Measurements from ENCODE around the gene KHNYN. TPM values are rescaled to one million over a fixed set of nuclear protein-coding genes. Genes with fewer than 3 reads are reported as not detected.

Gene KHNYN
- total and polyA plus RNA-seq, 5 experiments from 2014 or later = 9.1 to 150 (median 16.9) TPM

DNA sequence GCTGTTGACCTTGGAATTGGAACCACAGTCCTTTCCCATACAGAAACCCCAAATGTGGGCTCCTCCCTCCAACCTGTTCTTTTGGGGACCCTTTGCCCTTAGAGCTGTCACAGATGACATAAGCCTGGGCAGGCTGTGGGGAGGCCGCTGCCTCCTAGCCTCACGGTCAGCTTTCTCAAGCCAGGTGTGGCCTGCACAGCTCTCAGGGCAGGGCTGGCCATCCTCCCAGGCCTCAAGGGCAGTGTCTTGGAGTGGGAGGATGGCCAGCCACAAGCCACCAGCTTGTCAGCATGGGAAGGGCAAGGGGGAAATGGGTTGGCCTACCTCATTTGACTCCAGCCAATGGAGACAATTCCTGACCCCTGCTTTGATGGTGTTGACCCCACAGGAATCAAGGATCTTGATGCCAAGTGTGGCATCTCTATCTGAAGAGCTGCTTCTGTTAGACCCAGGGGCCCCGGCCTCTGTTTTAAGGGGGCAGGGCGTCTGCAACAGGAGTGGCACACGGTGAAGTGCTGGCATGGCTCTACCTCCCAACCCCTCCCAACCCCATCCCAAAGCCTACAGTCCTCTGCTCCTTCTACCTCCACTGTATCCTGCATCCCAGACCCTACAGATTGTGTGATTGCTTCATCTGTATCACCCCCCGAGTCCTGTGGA is 11.8 kb upstream of the KHNYN start:
- H3K27me3 Mint-ChIP-seq = peaks cover 0 to 20% (median 7%) of the 10 kb centered on the region in 5 donors
- no peak overlapping the region for H3K27ac Mint-ChIP-seq
- DNase-seq (peak in 1 of 10 donors; percentile 37), ATAC-seq (no peak)
- H3K4me1 Mint-ChIP-seq = no peaks in the 10 kb centered on the region
- H3K36me3 Mint-ChIP-seq = no peaks in the 10 kb centered on the region
- H3K9me3 Mint-ChIP-seq = no peaks in the 10 kb centered on the region
- POLR2A ChIA-PET = interaction anchor here (1.1 to 1.5 kb wide), 2 partner anchors 11 to 118 kb away, joined by 3 read pairs; partner anchors contain the start of genes DHRS1 and NOP9
- no peak overlapping the region for H3K4me3 Mint-ChIP-seq

DNA sequence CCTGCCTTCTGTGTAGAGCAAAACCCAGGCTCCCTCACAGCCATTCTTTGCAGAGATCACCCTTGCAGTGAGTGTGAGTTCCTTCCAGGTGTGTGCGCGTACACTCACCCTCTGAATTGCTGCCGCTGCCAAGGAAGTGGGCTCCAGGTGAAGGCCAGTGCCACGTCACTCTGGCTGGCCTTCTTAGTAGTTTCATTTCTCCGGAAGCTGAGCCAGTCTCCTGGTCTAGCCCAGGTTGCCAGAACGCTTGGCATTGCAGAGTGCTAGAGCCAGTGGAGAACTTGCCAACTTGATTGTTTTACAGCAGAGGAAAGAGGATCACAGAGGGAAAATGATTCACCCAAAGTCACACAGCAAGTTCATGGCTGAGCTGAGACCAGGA is 11.3 kb upstream of the KHNYN start:
- ATAC-seq (no peak), DNase-seq (no peak)
- peaks cover 0 to 20% (median 7%) of the 10 kb centered on the region in 5 donors for H3K27me3 Mint-ChIP-seq
- no peak overlapping the region for H3K27ac Mint-ChIP-seq
- H3K4me3 Mint-ChIP-seq = no peak overlapping the region
- no peaks in the 10 kb centered on the region for H3K36me3 Mint-ChIP-seq
- no peaks in the 10 kb centered on the region for H3K9me3 Mint-ChIP-seq
- H3K4me1 Mint-ChIP-seq = no peaks in the 10 kb centered on the region
- POLR2A ChIA-PET = interaction anchor here (1.1 to 1.5 kb wide), 2 partner anchors 10 to 119 kb away, joined by 3 read pairs; partner anchors contain the start of genes DHRS1 and NOP9

DNA sequence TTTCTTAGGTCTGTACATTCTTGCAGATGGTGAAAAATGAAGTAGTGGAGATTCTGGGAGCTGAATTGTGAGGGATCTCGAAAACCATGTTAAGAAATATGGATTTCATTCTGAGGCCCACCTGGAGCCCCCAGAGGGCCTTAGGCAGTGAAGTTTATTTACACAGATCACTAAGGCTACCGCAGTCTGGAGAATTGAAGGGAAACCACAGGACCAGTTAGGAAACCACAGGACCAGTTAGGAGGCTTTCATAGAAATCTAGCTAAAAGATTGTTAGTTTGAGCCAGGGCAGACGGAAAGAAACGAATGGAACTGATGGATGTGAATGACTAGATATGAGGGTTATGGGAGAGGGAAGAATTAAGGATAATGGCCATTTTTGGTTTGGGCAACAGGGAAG is 7.5 kb upstream of the KHNYN start:
- Mint-ChIP-seq H3K4me1 (peaks cover 9 to 16% (median 14%) of the 10 kb centered on the region in 4 donors), H3K27ac (no peak overlapping the region), H3K36me3 (no peaks in the 10 kb centered on the region), H3K27me3 (peaks cover 0 to 11% (median 5%) of the 10 kb centered on the region in 5 donors), H3K9me3 (no peaks in the 10 kb centered on the region), H3K4me3 (no peak overlapping the region)
- ATAC-seq = peak in 1 of 2 donors; percentile 61
- no peak for DNase-seq
- POLR2A ChIA-PET = interaction anchor here (1.3 kb wide), 1 partner anchor 9 kb away, joined by 4 read pairs; no protein-coding TSS in a partner anchor

- no peak overlapping the region for H3K4me3 Mint-ChIP-seq
- no peaks in the 10 kb centered on the region for H3K9me3 Mint-ChIP-seq
- no peak overlapping the region for H3K27ac Mint-ChIP-seq
- peaks cover 0 to 11% (median 5%) of the 10 kb centered on the region in 5 donors for H3K27me3 Mint-ChIP-seq
- POLR2A ChIA-PET = interaction anchor here (1.3 kb wide), 1 partner anchor 9 kb away, joined by 4 read pairs; no protein-coding TSS in a partner anchor
- DNase-seq = peak in 1 of 10 donors; percentile 27
- no peaks in the 10 kb centered on the region for H3K36me3 Mint-ChIP-seq
- peaks cover 11 to 22% (median 18%) of the 10 kb centered on the region in 4 donors for H3K4me1 Mint-ChIP-seq
- no peak for ATAC-seq
These were observed 6.8 kb upstream of the KHNYN start for GRCh38 chr14:24422694-24423601.

- Mint-ChIP-seq H3K4me1 (peaks cover 14 to 33% (median 30%) of the 10 kb centered on the region in 4 donors), H3K27me3 (no peaks in the 10 kb centered on the region), H3K36me3 (no peaks in the 10 kb centered on the region), H3K9me3 (no peaks in the 10 kb centered on the region), H3K27ac (peak overlapping the region in 1 of 10 donors; percentile 35), H3K4me3 (no peak overlapping the region)
- no peak for DNase-seq
- no peak for ATAC-seq
- POLR2A ChIA-PET = interaction anchor here (0.8 to 1.2 kb wide), 2 partner anchors 11 to 115 kb away, joined by 3 to 4 read pairs; partner anchors contain the start of gene LTB4R
These were observed 4.0 kb upstream of the KHNYN start for GRCh38 chr14:24425704-24426103.

- no peaks in the 10 kb centered on the region for H3K36me3 Mint-ChIP-seq
- DNase-seq (no peak), ATAC-seq (no peak)
- no peaks in the 10 kb centered on the region for H3K9me3 Mint-ChIP-seq
- peak overlapping the region in 6 of 10 donors; percentile 3 to 77 (median 33) for H3K27ac Mint-ChIP-seq
- peak overlapping the region in 1 of 10 donors; percentile 3 for H3K4me3 Mint-ChIP-seq
- H3K27me3 Mint-ChIP-seq = no peaks in the 10 kb centered on the region
- peaks cover 14 to 39% (median 36%) of the 10 kb centered on the region in 4 donors for H3K4me1 Mint-ChIP-seq
- POLR2A ChIA-PET = interaction anchor here (0.8 kb wide), 2 partner anchors 10 to 115 kb away, joined by 3 read pairs; partner anchors contain the start of gene LTB4R
These were observed 3.4 kb upstream of the KHNYN start for GRCh38 chr14:24426150-24426911.

DNA sequence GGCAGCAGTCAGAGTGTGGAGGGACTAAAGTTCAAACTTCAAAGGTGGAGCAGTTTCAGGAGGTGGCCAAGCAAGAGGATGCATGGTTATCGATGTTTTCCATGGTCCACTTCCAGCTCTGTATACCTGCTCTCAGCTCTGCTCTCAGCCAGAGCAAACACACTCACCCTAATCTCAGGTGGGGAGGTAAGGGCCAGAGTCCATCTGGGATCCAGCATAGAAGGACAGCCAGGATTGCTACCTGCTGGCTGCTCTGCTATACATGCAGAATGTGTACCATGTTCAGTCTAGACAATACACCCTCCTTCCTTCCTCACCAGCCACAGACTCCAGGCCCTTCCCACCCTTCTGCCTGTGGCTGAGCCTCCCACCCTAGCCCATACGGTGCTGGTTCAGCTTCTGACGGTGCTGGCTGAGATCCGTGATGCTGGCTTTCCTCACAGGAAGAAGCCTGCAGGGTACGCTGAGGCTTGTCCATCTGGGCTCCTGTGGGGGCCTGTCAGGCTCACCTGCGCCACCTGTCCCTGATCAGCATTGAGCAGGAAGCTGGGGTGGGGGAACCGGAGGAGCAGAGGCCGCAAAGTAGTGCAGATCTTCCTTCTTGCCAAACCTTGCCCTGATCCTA is 2.7 kb upstream of the KHNYN start:
- H3K27me3 Mint-ChIP-seq = no peaks in the 10 kb centered on the region
- peaks cover 20 to 46% (median 43%) of the 10 kb centered on the region in 4 donors for H3K4me1 Mint-ChIP-seq
- DNase-seq (peak in 2 of 10 donors; percentile 21 to 64), ATAC-seq (no peak)
- H3K9me3 Mint-ChIP-seq = no peaks in the 10 kb centered on the region
- peaks cover 0 to 6% (median 0%) of the 10 kb centered on the region in 3 donors for H3K36me3 Mint-ChIP-seq
- H3K27ac Mint-ChIP-seq = peak overlapping the region in 8 of 10 donors; percentile 31 to 91 (median 76)
- peak overlapping the region in 5 of 10 donors; percentile 3 to 48 (median 19) for H3K4me3 Mint-ChIP-seq
- POLR2A ChIA-PET = interaction anchor here (0.8 to 1.3 kb wide), 2 partner anchors 9 to 61 kb away, joined by 3 to 10 read pairs; no protein-coding TSS in a partner anchor

GRCh38 chr14:24427537-24428508 is 1.9 kb upstream of the KHNYN start:
- peaks cover 20 to 48% (median 45%) of the 10 kb centered on the region in 4 donors for H3K4me1 Mint-ChIP-seq
- POLR2A ChIA-PET = interaction anchor here (1.2 to 4.4 kb wide), 6 partner anchors 10 to 157 kb away, joined by 3 to 110 read pairs (median 8); partner anchors contain the start of genes NFATC4, RABGGTA and SDR39U1
- DNase-seq (peak in 1 of 10 donors; percentile 55), ATAC-seq (no peak)
- peaks cover 0 to 11% (median 0%) of the 10 kb centered on the region in 3 donors for H3K36me3 Mint-ChIP-seq
- H3K9me3 Mint-ChIP-seq = no peaks in the 10 kb centered on the region
- no peaks in the 10 kb centered on the region for H3K27me3 Mint-ChIP-seq
- peak overlapping the region; percentile 20 to 84 (median 40) for H3K4me3 Mint-ChIP-seq
- peak overlapping the region; percentile 34 to 91 (median 82) for H3K27ac Mint-ChIP-seq

- POLR2A ChIA-PET = interaction anchor here (0.5 to 5.2 kb wide), 9 partner anchors 9 to 215 kb away, joined by 3 to 110 read pairs (median 4); partner anchors contain the start of genes ADCY4, NFATC4, RABGGTA and SDR39U1
- H3K4me3 Mint-ChIP-seq = peak overlapping the region in 9 of 10 donors; percentile 77 to 93 (median 89)
- peak overlapping the region; percentile 87 to 100 (median 99) for H3K27ac Mint-ChIP-seq
- H3K36me3 Mint-ChIP-seq = peaks cover 0 to 21% (median 0%) of the 10 kb centered on the region in 3 donors
- ATAC-seq (no peak), DNase-seq (peak in 1 of 10 donors; percentile 63)
- H3K9me3 Mint-ChIP-seq = no peaks in the 10 kb centered on the region
- peaks cover 25 to 54% (median 47%) of the 10 kb centered on the region in 4 donors for H3K4me1 Mint-ChIP-seq
- no peaks in the 10 kb centered on the region for H3K27me3 Mint-ChIP-seq
These were observed 943 bp upstream of the KHNYN start for GRCh38 chr14:24428628-24429394.
